T-helper 1 cell (primary cell): ENCODE data around the gene NOP53.
A peak's percentile ranks its signal among the peaks of the same experiment; 100 is the strongest.
"Not testable (repeated sequence)": the region's sequence is repeated elsewhere in the genome, so short reads cannot be mapped to it uniquely, and the experiment has no call there.

Source experiments
- DNase-seq, 5 donors: peaks; one replicate each; pipeline ENCODE4 v3.0.0-alpha.2; 2012 to 2020

The NOP53 gene

DNA sequence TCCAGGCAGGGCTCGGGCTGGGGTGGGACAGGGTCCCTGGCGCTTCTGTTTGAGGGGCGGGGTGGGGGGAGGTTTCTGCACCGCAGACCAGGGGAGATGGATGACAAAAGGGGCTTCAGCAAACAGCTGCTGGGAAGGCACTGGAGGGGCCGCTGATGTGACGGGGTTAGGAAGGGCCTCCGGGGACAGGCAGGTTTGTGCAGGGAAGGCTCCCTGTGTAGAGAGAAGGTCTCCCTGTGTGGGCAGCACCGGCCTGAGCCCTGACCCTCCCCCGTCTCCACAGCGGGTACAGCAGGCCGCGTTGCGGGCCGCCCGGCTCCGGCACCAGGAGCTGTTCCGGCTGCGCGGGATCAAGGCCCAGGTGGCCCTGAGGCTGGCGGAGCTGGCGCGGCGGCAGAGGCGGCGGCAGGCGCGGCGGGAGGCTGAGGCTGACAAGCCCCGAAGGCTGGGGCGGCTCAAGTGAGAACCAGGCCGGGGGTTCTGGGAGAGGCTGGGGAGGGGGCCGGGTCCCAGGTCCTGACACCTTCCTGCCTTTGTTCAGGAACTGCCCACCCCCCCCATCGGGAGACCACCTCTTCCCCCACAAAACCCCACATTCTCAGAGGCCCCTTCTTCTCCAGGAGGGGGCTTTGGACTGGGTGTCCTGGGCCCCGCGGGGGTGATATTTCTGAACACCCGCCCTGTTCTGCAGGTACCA, 9.9 kb downstream of the NOP53 start:
- DNase-seq, result no peak

DNA sequence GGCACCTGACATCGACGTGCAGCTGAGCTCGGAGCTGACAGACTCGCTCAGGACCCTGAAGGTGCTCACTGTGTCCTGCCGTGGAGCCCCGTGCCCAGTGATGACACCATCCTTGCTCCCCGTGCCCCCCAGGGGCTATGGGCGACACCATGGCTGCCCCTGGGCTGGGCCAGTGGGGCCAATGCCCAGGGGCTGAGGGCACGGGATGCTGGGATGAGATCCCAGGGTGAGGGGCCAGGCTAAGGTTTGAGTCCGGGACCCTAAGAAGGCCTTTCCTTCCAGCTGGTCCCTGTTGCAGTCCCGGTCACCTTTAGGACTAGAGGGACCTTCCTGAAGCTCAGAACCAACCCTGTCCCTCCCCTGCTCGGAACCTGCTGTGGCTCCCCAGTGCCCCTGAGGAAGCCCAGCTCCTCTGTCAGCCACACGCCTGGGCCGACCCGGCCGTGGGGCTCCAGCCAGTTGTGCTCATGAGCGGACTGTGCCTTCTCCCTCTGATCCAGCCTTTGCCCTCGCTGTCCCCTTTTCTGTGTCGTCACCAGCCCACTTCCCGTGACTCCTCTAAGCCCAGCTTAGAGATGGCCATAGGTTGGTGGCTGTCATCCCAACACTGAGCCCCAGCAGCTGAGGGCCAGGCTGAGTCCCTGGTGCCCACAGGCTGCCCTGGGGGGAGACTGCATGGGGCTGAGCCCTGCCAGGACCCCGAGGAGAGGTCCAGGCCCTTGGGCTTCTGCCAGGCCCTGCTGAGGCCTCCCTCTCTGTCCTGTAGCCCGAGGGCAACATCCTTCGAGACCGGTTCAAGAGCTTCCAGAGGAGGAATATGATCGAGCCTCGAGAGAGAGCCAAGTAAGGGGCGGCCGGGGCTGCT, 10.6 kb downstream of the NOP53 start:
- DNase-seq, result no peak

DNA sequence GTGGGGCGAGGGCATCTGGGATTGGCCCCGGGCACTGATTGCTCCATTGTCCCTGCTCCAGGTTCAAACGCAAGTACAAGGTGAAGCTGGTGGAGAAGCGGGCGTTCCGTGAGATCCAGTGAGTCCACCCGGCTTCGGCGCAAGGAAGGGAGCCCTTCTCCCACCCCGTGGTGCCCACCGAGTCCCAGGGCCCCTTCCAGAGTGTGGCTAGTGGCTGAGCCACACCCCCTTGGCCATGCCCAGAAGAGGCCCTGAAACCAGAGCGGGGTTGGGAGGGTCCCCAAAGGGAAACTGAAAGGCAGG, 11.2 kb downstream of the NOP53 start:
- no peak for DNase-seq

DNA sequence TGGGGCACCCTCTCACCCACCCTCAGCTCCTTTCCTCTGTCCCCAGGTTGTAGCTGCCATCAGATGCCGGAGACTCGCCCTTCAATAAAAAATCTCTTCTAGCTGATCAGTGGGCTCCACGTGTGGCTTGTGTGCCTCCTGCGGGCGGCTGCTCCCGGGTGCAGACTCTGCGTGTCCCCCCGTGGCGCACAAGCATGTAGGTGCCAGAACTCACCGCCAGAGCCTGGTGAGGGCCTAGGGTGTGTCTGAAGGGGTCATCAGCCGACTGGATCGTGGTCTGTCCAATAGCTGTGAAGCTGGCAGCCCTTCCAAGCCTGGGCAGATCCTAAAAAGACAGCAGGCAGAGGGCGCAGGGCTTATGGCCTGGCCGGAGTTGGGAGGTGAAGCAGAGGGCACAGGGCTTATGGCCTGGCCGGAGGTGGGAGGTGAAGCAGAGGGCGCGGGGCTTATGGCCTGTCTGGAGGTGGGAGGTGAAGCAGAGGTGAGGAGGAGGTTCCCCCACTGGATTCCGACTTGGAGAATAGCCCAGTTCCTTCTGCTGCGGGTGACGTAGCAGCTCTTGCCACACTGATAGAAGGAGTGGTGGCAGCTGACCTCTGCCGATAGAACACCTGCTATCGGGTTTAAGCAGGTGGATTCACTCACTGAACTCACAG, 11.7 kb downstream of the NOP53 start:
- no peak for DNase-seq

DNA sequence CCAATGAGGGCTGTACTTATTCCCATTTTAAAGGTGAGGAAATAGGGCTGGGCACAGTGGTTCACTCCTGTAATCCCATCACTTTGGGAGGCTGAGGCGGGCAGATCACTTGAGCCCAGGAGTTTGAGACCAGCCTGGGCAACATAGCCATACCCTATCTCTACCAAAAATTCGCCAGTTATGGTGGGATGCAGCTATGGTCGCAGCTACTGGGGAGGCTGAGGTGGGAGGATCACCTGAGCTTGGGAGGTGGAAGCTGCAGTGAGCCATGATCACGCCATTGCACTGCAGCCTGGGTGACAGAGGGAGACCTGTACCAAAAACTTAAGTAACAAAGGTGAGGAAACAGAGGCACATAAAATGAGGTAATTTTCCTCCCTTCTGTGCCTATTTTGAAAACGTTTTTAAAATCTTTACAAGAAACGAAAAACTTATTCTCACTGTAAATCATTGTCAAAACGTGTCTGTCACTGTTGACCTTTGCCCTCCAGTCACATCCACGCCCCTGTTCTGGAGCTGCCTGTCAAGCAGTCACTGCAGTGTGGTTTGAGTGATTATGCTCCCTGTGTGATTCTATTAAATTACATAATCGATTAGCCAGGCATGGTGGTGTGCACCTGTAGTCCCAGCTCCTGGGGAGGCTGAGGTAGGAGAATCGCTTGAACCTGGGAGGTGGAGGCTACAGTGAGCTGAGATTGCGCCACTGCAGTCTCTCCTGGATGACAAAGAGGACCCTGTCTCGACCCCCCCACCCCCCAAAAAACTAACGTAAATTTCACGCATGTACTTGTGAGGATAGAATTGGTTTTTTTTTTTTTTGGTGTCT, 12.5 kb downstream of the NOP53 start:
- DNase-seq, result no peak

DNA sequence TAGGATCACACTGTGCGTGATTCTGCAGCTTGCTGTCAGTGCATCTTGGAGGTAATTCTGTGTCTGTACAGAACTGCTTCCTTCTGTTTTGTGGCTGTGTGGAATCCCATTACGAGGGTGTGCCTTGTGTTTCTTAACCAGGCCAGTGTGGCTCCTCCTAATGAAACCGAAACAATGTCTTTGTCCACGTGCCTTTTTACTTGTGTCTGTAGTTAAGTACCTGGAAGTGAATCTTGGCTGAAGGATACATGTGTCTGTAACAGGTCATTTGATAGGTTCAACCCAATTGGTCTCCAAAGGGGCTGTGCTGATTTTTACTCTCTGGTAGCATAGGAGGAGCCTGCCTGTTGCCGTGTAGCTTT, 13.1 kb downstream of the NOP53 start:
- DNase-seq, result no peak

DNA sequence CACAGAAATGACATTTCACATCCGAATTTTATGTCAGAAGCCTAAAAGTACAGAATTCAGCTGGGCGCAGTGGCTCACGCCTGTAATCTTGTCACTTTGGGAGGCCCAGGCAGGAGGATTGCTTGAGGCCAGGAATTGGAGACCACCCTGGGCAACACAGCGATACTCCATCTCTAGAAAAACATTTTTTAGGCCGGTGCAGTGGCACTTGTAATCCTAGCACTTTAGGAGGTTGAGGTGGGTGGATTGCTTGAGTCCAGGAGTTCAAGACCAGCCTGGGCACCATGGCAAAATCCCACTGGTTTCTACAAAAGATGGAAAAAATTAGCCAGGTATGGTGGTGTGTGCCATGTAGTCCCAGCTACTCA, 15.3 kb downstream of the NOP53 start:
- no peak for DNase-seq

DNA sequence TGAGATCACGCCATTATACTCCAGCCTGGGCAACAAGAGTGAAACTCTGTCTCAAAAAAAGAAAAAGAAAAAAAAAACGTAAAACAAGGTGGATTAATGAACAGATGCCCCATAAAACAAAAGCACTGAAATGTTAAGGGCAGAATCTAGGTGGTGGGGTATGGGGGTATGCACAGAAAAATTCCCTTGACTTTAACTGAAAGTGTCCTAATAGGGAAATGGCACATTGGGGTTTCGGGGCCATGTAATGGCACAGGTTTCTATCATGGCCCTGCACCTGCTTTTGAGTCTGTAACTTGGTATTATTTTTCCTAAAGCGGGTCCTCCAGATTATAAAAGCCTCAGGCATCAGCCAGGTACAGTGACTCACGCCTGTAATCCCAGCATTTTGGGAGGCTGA, 16.2 kb downstream of the NOP53 start:
- DNase-seq, result no peak

DNA sequence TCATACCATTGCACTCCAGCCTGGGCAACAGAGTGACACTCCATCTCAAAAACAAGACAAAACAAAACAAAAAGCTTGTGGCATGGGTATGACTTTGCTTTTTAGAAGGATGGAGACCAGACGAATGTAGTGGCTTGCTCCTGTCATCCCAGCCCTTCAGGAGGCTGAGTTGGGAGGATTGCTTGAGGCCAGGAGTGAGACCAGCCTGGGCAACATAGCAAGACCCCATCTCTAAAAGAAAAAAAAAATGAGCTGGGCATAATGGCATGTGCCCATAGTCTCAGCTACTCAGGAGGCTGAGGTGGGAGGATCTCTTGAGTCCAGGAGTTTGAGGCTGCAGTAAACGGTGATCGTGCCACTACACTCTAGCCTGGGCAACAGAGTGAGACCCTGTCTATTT, 16.8 kb downstream of the NOP53 start:
- no peak for DNase-seq

DNA sequence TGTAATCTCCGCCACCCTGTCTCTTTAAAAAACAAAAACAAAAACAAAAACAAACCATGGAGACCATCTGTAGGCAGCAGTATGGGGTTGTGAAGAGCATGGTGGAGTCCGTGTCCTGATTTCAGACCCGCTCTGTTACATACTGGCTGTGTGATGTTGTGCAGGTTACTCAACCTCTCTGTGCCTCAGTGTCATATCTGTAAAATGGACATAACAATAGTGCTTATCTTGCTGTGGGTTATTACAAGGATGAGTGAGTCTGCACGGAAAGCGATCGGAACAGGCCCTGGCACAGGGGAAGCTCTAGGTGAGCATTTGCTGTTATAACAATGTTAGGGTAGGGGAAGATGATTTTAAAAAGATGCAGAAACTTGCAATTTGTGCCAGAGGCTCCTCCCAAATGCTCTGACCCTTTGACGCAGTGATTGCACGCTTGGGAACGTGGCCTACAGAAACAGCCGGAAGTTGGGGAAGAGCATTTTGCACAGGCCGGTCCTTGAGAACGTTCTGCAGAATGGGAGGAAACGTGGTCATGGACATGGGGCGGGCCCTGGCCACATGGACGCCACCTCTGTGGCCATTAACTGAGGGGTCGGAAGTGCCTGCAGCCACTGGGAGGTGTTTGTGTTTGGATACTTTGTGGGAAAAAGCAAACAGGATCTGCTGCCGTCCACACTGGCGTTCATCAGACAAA, 17.4 kb downstream of the NOP53 start:
- no peak for DNase-seq

DNA sequence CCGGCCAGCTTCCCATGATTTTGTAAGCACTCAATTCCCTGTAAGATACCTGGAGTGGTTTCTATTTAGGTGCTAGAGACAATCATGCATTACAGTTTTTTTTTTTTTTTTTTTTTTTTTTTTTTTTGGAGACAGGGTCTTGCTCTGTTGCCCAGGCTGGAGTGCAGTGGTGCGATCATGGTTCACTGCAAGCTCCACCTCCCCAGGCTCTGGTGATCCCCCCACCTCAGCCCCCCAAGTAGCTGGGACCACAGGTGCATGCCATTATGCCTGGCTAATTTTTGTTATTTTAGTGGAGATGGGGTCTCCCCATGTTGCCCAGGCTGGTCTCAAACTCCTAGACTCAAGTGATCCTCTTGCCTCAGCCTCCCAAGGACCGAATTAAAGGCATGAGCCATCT, 19.4 kb downstream of the NOP53 start:
- DNase-seq, result not testable (repeated sequence)

DNA sequence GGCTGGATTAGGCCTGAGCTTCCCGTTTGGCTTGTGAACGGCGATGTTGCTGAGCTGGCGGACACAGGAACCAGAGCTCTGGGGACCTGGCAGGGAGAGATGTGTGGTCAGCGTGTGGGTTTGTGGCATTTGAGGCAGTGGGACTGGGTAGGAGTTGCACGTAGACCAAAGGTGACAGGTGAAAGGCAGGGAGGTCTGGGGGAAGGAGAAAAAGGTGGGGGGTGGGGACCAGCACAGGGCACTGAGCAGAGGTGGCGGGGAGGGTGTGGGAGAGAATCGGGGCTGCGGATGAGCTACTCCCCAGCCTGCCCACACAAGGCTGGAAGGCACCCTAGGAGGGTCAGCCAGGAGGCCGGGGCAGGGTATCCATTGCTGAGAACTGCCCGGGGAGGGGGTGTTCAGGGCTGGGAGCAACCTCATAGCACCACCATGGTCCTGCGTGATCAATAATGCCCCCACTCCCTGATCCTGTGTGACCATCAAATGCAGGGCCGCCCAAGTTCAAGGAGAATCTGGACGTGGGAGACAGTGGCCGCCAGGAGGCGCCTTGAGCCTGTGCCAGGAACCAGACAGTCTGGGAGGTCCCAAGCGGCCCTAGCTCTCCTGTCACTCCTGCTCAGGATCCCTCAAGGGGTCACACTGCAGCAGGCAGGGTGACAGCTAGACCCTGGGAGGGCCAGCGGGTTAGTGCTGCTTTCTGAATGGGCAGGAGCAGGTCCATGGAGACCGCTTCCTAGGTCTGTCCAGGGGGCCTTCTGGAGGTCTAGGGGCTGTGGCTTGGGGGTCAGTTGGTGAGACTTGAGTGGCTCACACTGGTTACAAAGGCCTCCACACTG, 20.4 kb downstream of the NOP53 start:
- DNase-seq, result peak in 1 of 5 donors; percentile 23

DNA sequence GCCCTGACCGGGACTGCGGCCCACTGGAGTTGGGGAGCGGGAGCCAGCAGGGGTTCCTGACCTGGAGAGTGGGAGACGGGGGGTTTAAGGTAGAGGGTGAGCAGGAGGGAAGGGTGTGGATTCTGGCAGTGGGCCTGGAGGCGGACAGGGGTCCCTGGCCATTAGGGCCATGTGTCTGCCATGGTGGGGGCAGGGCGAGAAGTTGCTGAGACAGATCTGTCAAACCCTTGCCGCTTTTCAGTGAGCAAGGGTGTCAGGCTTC, 20.9 kb downstream of the NOP53 start:
- no peak for DNase-seq

DNA sequence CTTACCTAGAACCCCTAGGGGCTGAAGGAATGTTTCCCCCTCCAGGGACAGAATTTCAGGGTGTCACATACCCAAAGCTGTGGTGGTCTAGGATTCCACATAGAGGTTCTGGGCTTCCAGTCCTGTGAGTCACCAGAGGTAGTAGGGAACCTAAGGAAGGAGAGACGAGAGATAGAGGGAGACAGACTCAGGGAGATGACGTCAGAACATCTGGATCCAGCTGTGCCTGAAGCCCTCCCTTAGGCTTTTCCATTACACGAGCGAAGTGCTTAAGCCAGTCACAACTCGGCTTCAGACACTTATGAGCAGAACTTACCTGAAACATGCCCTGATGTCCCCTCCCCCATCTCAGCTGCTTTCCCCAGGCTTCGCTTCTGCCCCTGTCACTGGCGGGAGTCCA, 21.3 kb downstream of the NOP53 start:
- DNase-seq, result no peak

DNA sequence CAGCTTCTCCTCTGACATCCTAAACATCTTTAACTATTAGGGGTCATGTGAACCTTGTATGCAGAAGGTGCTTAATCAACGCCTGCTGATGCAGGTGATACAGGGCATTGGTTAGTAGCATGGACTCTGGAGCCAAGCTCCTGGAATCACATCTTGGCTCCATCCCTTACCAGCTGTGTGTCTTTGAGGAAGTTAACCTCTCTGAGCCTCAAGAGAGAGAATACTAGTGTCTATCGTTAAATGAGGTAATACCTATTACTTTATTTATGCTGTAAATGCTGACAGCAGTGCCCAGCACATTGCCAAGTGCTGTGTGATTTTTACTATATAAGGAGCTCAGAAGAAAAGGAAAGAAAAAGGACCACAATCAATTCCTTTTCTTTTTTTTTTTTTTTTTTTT, 22.0 kb downstream of the NOP53 start:
- no peak for DNase-seq

DNA sequence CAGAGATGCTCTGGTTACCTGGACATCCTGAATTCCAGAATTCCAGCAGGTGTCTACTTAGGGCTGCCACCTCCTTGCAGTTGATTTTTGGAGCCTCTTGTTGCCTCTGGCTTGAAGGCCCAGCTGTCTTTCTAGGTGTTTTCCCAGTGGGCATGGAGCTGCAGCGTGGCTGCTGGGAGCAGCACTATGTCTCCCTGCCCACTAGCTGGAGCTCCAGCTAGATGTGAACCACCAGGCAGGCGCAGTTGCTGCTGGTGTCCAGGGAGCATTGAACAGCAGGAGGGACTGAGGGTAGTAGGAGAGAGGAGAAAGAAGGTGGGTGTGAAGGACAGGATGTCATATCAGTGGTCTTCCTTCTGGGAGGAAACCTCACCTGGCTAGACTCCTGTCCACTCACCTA, 23.3 kb downstream of the NOP53 start:
- DNase-seq, result no peak

DNA sequence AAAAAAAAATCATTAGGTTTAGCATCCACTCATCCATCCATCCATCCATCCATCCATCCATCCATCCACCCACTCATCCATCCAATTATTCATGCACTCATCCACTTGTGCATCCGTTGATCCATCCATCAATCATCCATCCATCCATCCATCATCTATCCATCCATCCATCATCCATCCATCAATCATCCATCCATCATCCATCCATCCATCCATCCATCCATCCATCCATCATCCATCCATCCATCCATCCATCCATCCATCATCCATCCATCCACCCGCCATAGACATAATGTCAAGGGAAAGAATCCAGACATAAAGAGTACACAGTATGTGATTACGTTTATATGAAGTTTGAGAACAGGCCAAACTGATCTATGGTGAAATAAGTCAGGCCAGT, 24.2 kb downstream of the NOP53 start:
- no peak for DNase-seq

DNA sequence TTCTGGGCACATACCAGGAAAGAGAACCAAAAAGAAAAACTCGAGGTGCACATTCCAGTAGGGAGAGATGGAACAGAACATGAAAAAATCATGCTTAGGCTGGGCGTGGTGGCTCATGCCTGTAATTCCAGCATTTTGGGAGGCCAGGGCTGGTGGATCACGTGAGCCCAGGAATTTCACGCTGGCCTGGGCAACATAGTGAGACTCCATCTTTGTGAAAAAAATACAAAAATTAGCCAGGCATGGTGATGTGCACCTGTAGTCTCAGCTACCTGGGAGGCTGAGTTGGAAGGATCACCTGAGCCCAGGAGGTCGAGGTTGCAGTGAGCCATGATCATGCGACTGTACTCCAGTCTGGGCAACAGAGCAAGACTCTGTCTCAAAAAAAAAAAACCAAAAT, 25.9 kb downstream of the NOP53 start:
- not testable (repeated sequence) for DNase-seq

DNA sequence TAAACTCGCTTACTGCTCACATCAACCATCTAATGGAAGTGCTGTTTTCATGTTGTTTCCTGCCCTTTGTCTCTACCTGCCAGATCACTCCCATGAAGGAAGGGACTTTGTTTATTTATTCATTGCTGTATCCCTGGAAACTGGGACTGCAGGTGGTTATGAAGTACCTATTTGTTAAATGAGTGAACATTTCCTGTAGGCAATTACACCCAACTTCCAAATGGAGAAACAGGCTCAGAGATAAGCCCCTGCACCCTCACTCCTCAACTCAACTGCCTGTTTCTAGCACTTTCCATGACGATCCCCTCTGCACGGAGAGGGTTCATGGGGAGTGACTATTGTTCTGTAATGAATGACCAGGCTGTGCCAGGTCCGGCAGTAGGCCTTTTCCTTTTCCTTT, 31.2 kb downstream of the NOP53 start:
- DNase-seq, result no peak

DNA sequence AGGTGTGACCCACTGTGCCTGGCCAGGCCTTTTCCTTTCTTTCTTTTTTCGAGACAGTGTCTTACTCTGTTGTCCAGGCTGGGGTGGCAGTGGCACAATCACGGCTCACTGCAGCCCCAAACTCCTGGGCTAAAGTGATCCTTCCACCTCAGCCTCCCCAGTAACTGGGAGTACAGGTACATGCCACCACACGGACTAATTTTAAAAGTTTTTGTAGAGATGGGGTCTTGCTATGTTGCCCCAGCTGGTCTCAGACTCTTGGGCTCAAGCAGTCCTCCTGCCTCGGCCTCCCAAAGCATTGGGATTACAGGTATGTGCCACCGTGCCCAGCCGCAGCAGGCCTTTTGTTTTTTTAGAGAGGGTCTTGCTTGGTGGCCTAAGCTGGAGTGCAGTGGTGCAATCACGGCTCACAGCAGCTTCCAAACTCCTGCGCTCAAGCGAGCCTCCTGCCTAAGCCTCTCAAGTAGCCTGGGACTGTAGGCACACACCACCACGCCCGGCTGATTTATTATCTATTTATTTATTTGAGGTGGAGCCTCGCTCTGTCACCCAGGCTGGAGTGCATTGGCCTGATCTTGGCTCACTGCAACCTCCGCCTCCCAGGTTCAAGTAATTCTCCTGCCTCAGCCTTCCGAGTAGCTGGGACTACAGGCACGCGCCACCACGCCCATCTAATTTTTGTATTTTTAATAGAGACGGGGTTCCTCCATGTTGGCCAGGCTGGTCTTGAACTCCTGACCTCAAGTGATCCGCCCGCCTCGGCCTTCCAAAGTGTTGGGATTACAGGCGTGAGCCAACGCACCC, 32.1 kb downstream of the NOP53 start:
- DNase-seq, result not testable (repeated sequence)
